Stimulated activated CD8-positive, alpha-beta memory T cell treated with anti-CD3 and anti-CD28 coated beads, Interleukin-12 subunit alpha, Interleukin-12 subunit beta, amount 100 ng/mL, for 1 hour (primary cell): ENCODE data around the gene POLR3B.

ENCODE experiments used
- DNase-seq: peaks from one replicate; pipeline ENCODE4 v3.0.0-alpha.2; 2020; ENCODE audit warnings: low read depth

The POLR3B gene

GRCh38 chr12:106415134-106415533 is 57.6 kb downstream of the POLR3B start:
- DNase-seq, result no peak

- no peak for DNase-seq
Measured at GRCh38 chr12:106416273-106416672, 58.7 kb downstream of the POLR3B start.

GRCh38 chr12:106417926-106418910 is 60.7 kb downstream of the POLR3B start:
- no peak for DNase-seq

- no peak for DNase-seq
Measured at GRCh38 chr12:106418970-106419369, 61.4 kb downstream of the POLR3B start.

- no peak for DNase-seq
Measured at GRCh38 chr12:106423291-106423690, 65.7 kb downstream of the POLR3B start.

GRCh38 chr12:106425061-106425702 is 67.6 kb downstream of the POLR3B start:
- DNase-seq, result no peak

GRCh38 chr12:106427917-106428316 is 70.4 kb downstream of the POLR3B start:
- no peak for DNase-seq

- no peak for DNase-seq
Measured at GRCh38 chr12:106428384-106428783, 70.8 kb downstream of the POLR3B start.

- no peak for DNase-seq
Measured at GRCh38 chr12:106429043-106429552, 71.5 kb downstream of the POLR3B start.

- DNase-seq, result no peak
Measured at GRCh38 chr12:106429636-106430035, 72.1 kb downstream of the POLR3B start.

GRCh38 chr12:106431839-106432411 is 74.4 kb downstream of the POLR3B start:
- no peak for DNase-seq

GRCh38 chr12:106433055-106433454 is 75.5 kb downstream of the POLR3B start:
- DNase-seq, result no peak

GRCh38 chr12:106434526-106434925 is 77.0 kb downstream of the POLR3B start:
- no peak for DNase-seq

GRCh38 chr12:106436164-106436563 is 78.6 kb downstream of the POLR3B start:
- DNase-seq, result no peak

GRCh38 chr12:106442575-106442974 is 85.0 kb downstream of the POLR3B start:
- no peak for DNase-seq

- DNase-seq, result no peak
Measured at GRCh38 chr12:106445053-106445452, 87.5 kb downstream of the POLR3B start.

GRCh38 chr12:106445959-106446358 is 88.4 kb downstream of the POLR3B start:
- DNase-seq, result no peak

- DNase-seq, result no peak
Measured at GRCh38 chr12:106446419-106447092, 89.0 kb downstream of the POLR3B start.

- DNase-seq, result no peak
Measured at GRCh38 chr12:106452309-106452708, 94.8 kb downstream of the POLR3B start.

- DNase-seq, result no peak
Measured at GRCh38 chr12:106455111-106455510, 97.6 kb downstream of the POLR3B start.

- DNase-seq, result no peak
Measured at GRCh38 chr12:106459124-106459523, 101.6 kb downstream of the POLR3B start.

GRCh38 chr12:106459534-106459933 is 102.0 kb downstream of the POLR3B start:
- DNase-seq, result no peak
